Endothelial cell (in vitro differentiated cells): ENCODE results near the gene BASP1. TPM values are rescaled to one million over a fixed set of nuclear protein-coding genes. Genes with fewer than 3 reads are reported as not detected.
"Not testable (repeated sequence)": the region's sequence is repeated elsewhere in the genome, so short reads cannot be mapped to it uniquely, and the experiment has no call there.

Experiments
- DNase-seq: peaks from one replicate; pipeline ENCODE4 v3.0.0; 2021; ENCODE audit warnings: low spot score
- H3K27ac Mint-ChIP-seq: one replicate; pipeline ENCODE4 v1.8.0; 2021; ENCODE audit warnings: mixed read lengths, inconsistent platforms; ENCODE audit not compliant: unreplicated experiment
- H3K27me3 Mint-ChIP-seq: one replicate; pipeline ENCODE4 v1.8.0; 2021; ENCODE audit warnings: mild to moderate bottlenecking, moderate library complexity, mixed read lengths, inconsistent platforms; ENCODE audit not compliant: unreplicated experiment
- H3K36me3 Mint-ChIP-seq: one replicate; pipeline ENCODE4 v1.8.0; 2021; ENCODE audit warnings: mild to moderate bottlenecking, low read depth, mixed read lengths, inconsistent platforms; ENCODE audit not compliant: unreplicated experiment
- H3K4me1 Mint-ChIP-seq: one replicate; pipeline ENCODE4 v1.8.0; 2021; ENCODE audit warnings: mild to moderate bottlenecking, mixed read lengths, inconsistent platforms; ENCODE audit not compliant: unreplicated experiment
- H3K4me3 Mint-ChIP-seq: one replicate; pipeline ENCODE4 v1.8.0; 2021; ENCODE audit warnings: mild to moderate bottlenecking, mixed read lengths, inconsistent platforms; ENCODE audit not compliant: unreplicated experiment
- H3K9me3 Mint-ChIP-seq: one replicate; pipeline ENCODE4 v1.8.0; 2021; ENCODE audit warnings: mixed read lengths, inconsistent platforms; ENCODE audit not compliant: unreplicated experiment
- total RNA-seq: library from RNA; stranded (reverse); fragmentation: NEBNext Ultra II Directional; extraction: Animal tissue kit (Norgen Biotek cat#: 25700); gene quantifications from one replicate; pipeline ENCODE4 v1.2.1, GENCODE V29; 2021; ENCODE audit not compliant: unreplicated experiment
- TF ChIP-seq, protein P1 (sequence below): fragments of 200-600 bp; sonication (generic); IDR thresholded peaks from one replicate; pipeline ENCODE4 v1.5.0; 2021; ENCODE audit warnings: antibody characterized with exemption; ENCODE audit not compliant: unreplicated experiment

Gene BASP1
- total RNA-seq, 1 donor from 2014 or later, result 95.2 TPM

DNA sequence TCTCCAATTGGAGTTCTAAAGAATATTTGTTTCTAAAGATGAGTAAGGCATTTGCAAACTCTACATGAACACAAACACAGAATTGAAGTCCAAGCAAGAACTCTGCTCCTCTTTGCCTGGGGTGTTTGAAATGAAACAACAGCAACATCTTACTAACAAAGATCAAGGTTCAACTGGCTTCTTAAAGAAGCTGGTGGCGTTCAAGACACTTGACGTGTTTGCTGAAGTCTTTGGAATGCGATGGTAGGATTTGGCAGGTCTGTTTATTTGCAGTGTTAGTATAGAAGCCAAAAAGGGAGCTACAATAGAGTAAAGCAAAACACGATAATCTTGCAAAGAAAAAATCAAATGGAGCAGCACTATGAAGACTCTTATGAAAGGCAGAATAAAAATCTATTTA is 94.9 kb downstream of the BASP1 start:
- Mint-ChIP-seq H3K4me1 (no peaks in the 10 kb centered on the region), H3K9me3 (no peaks in the 10 kb centered on the region), H3K36me3 (no peaks in the 10 kb centered on the region)

DNA sequence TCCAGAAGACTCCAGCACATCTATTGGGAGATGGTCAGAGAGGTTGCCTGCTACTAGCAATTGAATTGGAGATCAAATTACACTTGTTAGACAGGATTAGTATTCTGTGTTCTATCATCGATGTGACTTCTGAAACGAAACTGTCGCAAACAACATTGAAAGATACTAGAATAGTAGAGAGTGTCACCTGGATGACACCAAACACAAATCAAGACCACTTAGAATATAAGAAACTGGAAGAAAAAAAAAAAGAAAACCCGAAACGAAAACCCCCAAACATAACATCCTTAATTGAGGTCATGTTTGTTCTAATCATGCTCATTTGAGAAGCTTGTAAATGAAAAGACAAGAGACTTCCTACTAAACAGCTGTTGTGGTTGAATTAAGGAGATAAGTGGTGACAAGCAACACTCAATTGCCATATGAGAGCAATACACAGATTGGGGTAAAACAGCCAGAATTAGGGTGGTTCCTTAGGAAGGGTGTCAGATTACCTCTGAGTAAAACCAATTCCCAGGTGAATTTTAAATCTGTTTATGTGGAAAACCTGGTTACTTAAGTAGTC is 97.6 kb downstream of the BASP1 start:
- Mint-ChIP-seq H3K4me3 (no peak overlapping the region), H3K36me3 (no peaks in the 10 kb centered on the region), H3K27ac (no peak overlapping the region), H3K4me1 (peaks cover 8% of the 10 kb centered on the region), H3K27me3 (no peaks in the 10 kb centered on the region), H3K9me3 (no peaks in the 10 kb centered on the region)
- no peak for DNase-seq
- TF ChIP-seq, protein P1, sequence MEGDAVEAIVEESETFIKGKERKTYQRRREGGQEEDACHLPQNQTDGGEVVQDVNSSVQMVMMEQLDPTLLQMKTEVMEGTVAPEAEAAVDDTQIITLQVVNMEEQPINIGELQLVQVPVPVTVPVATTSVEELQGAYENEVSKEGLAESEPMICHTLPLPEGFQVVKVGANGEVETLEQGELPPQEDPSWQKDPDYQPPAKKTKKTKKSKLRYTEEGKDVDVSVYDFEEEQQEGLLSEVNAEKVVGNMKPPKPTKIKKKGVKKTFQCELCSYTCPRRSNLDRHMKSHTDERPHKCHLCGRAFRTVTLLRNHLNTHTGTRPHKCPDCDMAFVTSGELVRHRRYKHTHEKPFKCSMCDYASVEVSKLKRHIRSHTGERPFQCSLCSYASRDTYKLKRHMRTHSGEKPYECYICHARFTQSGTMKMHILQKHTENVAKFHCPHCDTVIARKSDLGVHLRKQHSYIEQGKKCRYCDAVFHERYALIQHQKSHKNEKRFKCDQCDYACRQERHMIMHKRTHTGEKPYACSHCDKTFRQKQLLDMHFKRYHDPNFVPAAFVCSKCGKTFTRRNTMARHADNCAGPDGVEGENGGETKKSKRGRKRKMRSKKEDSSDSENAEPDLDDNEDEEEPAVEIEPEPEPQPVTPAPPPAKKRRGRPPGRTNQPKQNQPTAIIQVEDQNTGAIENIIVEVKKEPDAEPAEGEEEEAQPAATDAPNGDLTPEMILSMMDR, result no peak

More for the DNA sequence above, 94.9 kb downstream of the BASP1 start:
- no peak for DNase-seq
- no peak overlapping the region for H3K27ac Mint-ChIP-seq
- H3K4me3 Mint-ChIP-seq, result no peak overlapping the region
- TF ChIP-seq, protein P1, result no peak
- no peaks in the 10 kb centered on the region for H3K27me3 Mint-ChIP-seq

DNA sequence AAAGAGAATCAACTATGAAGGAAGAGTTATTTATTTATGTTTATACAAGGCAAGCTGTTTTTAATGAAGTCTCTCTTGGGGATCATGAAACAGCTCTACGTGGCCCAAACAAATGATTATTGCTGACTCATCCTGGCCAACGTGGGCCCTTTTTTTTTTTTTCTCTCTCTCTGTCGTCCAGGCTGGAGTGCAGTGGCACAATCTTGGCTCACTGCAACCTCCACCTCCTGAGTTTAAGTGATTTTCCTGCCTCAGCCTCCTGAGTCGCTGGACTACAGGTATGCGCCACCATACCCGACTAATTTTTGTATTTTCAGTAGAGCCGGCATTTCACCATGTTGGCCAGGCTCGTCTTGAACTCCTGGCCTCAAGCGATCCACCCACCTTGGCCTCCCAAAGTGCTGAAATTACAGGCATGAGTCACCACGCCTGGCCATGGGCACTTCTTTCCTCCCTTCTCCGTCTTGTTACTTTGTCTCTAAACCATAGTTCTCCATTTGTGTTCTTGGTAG is 98.3 kb downstream of the BASP1 start:
- H3K36me3 Mint-ChIP-seq, result no peaks in the 10 kb centered on the region
- H3K4me1 Mint-ChIP-seq, result peaks cover 11% of the 10 kb centered on the region
- H3K4me3 Mint-ChIP-seq, result no peak overlapping the region
- no peak for DNase-seq
- TF ChIP-seq, protein P1, result no peak
- no peak overlapping the region for H3K27ac Mint-ChIP-seq
- no peaks in the 10 kb centered on the region for H3K27me3 Mint-ChIP-seq
- H3K9me3 Mint-ChIP-seq, result no peaks in the 10 kb centered on the region

DNA sequence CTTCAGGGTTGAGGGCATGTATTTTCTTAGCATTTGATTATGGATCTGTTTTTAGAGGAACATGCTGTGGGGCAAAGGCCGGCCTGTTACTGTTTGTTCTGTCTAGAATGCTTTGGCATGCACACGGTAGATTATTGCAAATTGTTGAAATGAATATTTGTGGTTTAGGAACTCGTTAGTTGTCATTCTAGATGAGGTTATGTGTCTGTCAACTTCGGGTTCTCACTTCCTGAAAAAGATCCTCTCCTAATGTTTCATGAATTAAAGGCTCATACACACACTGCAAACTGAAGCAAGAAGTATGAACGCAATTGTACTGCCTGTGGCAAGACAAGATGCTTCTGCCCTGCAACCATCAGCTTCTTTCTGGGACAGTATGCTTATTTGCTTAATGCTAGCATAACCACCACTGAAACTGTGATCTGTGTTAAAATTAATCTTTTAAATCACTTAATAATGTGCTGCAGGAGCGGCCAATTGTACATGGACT is 99.6 kb downstream of the BASP1 start:
- Mint-ChIP-seq H3K27me3 (no peaks in the 10 kb centered on the region), H3K4me1 (peaks cover 11% of the 10 kb centered on the region), H3K9me3 (no peaks in the 10 kb centered on the region), H3K27ac (no peak overlapping the region), H3K36me3 (no peaks in the 10 kb centered on the region), H3K4me3 (no peak overlapping the region)
- TF ChIP-seq, protein P1, result no peak
- no peak for DNase-seq

DNA sequence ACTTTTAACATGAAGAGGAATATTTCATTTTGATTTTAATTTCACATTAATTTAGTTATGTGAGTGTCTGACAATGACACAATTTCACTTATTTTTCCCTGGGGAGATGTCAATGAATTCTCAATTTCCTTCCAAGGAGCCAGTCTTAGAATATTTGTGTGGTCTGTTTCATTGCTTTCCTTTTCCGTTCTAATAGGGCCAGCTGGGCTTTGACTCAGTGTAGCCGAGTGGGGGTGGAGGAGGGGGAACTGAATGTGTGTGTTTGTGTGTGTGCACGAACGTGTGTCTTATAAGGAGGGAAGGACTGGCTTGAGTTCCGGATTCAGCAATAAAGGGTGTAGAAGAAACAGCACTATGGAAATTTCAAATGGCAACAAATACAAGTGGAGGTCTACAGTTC is 100.0 kb downstream of the BASP1 start:
- Mint-ChIP-seq H3K4me1 (peaks cover 11% of the 10 kb centered on the region), H3K4me3 (no peak overlapping the region), H3K27me3 (no peaks in the 10 kb centered on the region), H3K36me3 (no peaks in the 10 kb centered on the region), H3K9me3 (no peaks in the 10 kb centered on the region), H3K27ac (no peak overlapping the region)
- DNase-seq, result no peak
- TF ChIP-seq, protein P1, result no peak

DNA sequence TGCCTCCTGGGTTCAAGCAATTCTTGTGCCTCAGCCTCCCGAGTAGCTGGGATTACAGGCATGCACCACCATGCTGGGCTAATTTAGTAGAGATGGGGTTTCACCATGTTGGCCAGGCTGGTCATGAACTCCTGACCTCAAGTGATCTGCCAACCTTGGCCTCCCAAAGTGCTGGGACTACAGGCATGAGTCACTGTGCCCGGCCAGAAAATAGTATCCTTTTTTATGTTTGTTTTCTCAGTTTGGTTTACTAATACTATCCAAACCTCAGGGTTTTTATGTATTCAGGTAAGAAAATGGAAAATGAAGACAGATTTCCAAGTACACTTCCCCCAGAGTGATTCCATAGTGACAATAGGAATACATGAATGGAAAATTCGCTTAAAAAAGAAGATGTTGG is 101.7 kb downstream of the BASP1 start:
- H3K27me3 Mint-ChIP-seq, H3K9me3 Mint-ChIP-seq, H3K4me3 Mint-ChIP-seq, H3K36me3 Mint-ChIP-seq, H3K27ac Mint-ChIP-seq, DNase-seq: not testable (repeated sequence)
- peaks cover 11% of the 10 kb centered on the region for H3K4me1 Mint-ChIP-seq
